ENCODE measurements around the gene LRP2BP. TPM values are rescaled to one million over a fixed set of nuclear protein-coding genes. Genes with fewer than 3 reads are reported as not detected.

The LRP2BP gene
- total and polyA plus RNA-seq, 2 of the 13 experiments (the other 11 are each of a cell fraction or from before 2014, with no cell fraction given) = 0.22 to 0.29 TPM

GRCh38 chr4:185395956-185396723 lies 416 bp upstream of the LRP2BP start (continued):
- TF ChIP-seq AKNA (CRISPR knock-in tag; IDR thresholded peaks at IDR 0.05; ENCODE audit: borderline replicate concordance) (peak; percentile 85), ZNF331 (CRISPR knock-in tag; IDR thresholded peaks at IDR 0.05) (no peak; the same call in 1 of the 2 replicates), HOXA5 (CRISPR knock-in tag; IDR thresholded peaks at IDR 0.05) (peak; percentile 92), ZNF644 (CRISPR knock-in tag; IDR thresholded peaks at IDR 0.05; ENCODE audit: low read depth) (no peak), BRCA1 (CRISPR knock-in tag; IDR thresholded peaks at IDR 0.05) (peak; percentile 91), TAF1 (CRISPR knock-in tag; IDR thresholded peaks at IDR 0.05) (0 out of 2 replicates have a peak, but pooled peaks have one; percentile 20), NR3C1 (CRISPR knock-in tag; IDR thresholded peaks at IDR 0.05) (no peak), ZBTB3 (CRISPR knock-in tag; IDR thresholded peaks at IDR 0.05; ENCODE audit: borderline replicate concordance, low read depth) (0 out of 2 replicates have a peak, but pooled peaks have one; percentile 79), TIGD3 (CRISPR knock-in tag; IDR thresholded peaks at IDR 0.05; ENCODE audit: borderline replicate concordance) (peak; percentile 64; the same call in 1 of the 2 replicates), ZNF124 (CRISPR knock-in tag; IDR thresholded peaks at IDR 0.05) (peak; percentile 82; the same call in 1 of the 2 replicates), ZNF790 (CRISPR knock-in tag; IDR thresholded peaks at IDR 0.05; ENCODE audit: borderline replicate concordance) (peak; percentile 89), ZSCAN9 (CRISPR knock-in tag; IDR thresholded peaks at IDR 0.05; ENCODE audit: borderline replicate concordance) (peak; percentile 93; the same call in 1 of the 2 replicates), TCF7 (IDR thresholded peaks at IDR 0.05; ENCODE audit: low read depth) (0 out of 2 replicates have a peak, but pooled peaks have one; percentile 8), ZMYM4 (CRISPR knock-in tag; IDR thresholded peaks at IDR 0.05) (peak; percentile 87), SIN3A (IDR thresholded peaks at IDR 0.05; ENCODE audit: borderline replicate concordance, low read depth, low read length) (no peak; the same call in 1 of the 2 replicates), ZNF749 (CRISPR knock-in tag; IDR thresholded peaks at IDR 0.05; ENCODE audit: borderline replicate concordance) (peak; percentile 100), ZFP36 (IDR thresholded peaks at IDR 0.05; ENCODE audit: borderline replicate concordance, low read depth, low read length, partially characterized antibody) (no peak), TFDP1 (CRISPR knock-in tag; IDR thresholded peaks at IDR 0.05; ENCODE audit: borderline replicate concordance) (peak; percentile 98), MYNN (CRISPR knock-in tag; IDR thresholded peaks at IDR 0.05; ENCODE audit: low read depth) (peak; percentile 70; the same call in 1 of the 2 replicates), GATA4 (IDR thresholded peaks at IDR 0.05; ENCODE audit: borderline replicate concordance, low read depth) (no peak)

Measured in HepG2 (cell line).